Cerebellar nuclear complex (tissue), 1 donor: Measurements from ENCODE around the gene SGTA.

ENCODE experiments used
- DNase-seq, 2 experiments: peaks; one replicate each; lab custom pipeline; 2025; lab: John Stamatoyannopoulos, UW

SGTA gene

GRCh38 chr19:2771786-2772674 lies 11.0 kb downstream of the SGTA start:
- no peak for DNase-seq

DNA sequence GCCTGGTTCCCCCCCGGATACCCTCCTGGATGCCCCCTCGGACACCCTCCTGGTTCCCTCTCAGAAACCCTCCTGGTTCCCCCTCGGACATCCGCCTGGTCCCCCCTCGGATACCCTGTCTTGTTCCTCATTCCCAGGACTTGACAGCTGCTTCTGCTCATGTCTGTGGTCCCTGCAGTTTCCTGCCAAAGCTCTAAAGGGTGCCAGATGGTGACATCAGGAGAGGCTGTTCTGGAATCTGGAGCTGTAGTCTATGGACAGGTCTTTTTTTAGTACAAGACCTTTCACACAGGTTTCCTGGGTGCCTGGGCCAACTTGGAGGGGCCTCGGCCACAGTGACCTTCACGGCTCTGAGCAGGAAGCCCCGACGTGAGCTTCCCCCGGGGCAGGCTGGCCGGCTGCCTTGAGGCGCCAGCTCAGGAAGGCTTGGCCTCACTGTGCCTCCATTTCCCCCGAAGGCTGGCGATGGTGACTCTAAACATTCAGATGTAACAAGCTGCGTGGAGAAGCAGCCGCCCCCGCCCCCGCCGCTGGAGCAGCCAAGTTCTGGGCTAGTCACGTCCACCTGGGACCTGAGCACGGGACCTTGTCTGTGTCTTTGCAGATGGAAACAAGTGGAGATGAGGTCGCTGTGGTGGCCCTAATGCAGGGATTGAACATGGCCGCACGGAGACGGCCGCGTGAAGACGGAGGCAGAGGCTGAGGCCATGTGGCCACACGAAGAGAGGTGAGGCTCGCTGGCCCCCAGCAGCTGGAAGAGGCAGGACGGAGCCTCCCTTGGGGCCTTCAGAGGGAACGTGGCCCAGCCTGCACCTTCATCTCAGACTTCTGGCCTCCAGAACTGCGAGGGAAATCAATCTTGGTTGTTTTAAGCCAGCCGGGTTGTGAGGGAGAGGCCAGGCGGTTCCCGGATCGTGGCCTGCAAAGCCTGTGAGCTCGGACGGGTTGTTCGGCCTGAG lies 12.7 kb downstream of the SGTA start:
- no peak for DNase-seq

DNA sequence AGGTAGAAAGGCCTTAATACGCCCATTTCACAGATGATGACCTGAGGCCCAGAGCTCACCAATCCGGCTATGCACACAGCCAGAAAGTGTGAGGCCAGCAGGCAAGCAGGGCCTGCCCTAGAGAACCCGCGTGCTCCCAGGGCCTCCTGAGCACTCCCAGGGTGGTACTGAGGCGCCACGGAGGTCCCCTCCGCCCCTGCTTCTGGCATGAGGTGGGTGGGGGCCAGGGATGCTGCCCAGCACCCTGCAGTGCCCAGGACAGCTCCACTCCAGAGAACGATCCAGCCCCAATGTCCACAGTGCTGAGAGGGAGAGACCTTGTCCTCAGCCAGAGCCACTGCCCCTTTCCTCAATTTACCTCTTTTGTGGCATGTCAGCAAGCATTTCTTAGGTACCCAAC lies 13.9 kb downstream of the SGTA start:
- DNase-seq: no peak

- no peak for DNase-seq
Measured at GRCh38 chr19:2768365-2769132, 14.5 kb downstream of the SGTA start.

DNA sequence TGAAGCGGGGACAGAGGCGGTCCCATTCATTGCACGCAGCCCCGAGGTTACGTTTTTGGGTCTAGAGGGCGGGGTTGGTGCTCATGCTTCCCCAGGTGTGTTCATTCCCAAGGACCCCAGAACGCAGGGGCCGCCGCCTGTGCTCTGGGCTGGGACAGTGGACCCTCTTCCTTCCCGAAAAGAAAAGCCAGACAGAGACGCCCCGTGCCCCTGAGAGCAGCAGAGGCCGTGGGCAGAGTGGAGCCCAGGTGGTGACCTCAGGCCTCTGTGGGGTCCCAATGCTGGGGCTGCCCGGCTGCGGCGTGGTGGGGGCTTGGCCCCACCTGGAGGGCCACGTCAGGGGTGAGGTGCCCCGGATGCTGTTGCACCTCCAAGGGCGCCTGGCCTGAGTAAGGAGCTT lies 15.4 kb downstream of the SGTA start:
- DNase-seq: no peak

GRCh38 chr19:2766594-2767372 lies 16.3 kb downstream of the SGTA start:
- no peak for DNase-seq

DNA sequence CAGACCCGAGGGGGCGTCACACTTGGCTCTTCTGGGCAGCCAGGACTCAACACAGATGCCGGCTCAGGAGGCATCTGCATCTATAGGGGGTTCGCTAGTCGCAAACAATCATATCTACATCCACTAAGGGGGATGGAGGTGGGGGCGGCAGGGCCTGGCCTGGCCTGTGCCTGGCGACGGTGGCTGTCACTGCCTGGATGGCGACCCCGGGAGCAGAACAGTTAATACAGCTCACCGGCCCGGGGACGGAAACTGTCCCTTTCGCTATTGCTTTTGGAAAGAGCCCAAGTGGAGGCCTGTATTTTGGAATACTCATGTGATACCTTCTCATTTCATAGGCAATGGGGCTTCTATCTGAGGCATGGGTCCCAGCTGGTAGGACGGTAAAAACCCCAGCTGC lies 17.7 kb downstream of the SGTA start:
- DNase-seq: no peak

DNA sequence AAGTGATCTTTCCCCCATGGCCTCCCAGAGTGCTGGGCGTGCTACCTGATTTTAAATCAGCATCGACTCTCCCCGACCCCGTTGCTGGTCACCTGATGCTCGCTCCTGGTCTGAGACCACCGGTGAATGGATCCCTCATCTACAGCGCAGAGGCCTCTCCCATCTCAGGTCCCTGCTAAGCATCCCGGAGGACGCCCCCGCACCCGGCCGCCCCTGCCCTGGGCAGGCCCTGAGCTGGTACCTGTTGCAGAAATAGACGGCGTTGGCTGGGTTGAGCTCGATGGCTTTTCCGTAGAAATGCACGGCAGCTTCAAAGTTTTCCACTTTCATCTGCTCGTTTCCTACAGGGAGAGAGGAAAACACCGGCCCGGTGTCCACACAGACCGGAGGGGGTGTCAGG lies 18.1 kb downstream of the SGTA start:
- no peak for DNase-seq

GRCh38 chr19:2763687-2764086 lies 19.4 kb downstream of the SGTA start:
- no peak for DNase-seq

DNA sequence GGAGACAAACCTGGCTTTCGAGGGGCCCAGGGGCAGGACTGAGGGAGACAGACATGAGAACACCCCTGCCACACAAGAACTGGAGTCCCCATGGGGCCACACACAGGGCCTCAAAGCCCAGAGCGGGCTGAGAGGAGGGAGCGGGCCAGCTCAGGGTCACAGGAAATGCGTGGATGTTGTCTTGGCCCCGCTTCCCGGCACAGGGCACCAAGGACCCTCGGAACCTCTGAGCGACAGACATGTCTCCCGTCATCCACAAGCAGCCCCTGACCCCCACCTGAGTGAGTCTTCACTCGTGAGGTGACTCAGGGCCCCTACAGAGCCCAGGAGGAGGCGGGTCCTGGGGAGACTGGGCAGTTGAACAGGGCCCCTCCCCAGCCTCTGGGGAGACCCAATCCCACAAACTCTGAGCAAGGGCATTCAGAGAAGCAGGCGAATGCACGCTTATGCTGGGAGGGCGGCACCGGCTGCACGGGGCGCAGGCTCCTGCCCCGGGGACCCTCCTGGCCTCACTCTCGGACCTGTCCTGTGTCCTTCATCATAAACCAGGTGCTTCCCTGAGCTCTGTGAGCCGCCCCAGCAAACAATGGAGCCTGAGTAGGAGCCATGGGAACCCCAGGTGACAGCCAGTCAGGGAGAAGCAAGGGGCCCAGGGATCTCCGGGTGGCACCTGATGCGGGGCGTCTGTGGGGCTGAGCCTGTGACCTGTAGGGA lies 20.1 kb downstream of the SGTA start:
- no peak for DNase-seq

DNA sequence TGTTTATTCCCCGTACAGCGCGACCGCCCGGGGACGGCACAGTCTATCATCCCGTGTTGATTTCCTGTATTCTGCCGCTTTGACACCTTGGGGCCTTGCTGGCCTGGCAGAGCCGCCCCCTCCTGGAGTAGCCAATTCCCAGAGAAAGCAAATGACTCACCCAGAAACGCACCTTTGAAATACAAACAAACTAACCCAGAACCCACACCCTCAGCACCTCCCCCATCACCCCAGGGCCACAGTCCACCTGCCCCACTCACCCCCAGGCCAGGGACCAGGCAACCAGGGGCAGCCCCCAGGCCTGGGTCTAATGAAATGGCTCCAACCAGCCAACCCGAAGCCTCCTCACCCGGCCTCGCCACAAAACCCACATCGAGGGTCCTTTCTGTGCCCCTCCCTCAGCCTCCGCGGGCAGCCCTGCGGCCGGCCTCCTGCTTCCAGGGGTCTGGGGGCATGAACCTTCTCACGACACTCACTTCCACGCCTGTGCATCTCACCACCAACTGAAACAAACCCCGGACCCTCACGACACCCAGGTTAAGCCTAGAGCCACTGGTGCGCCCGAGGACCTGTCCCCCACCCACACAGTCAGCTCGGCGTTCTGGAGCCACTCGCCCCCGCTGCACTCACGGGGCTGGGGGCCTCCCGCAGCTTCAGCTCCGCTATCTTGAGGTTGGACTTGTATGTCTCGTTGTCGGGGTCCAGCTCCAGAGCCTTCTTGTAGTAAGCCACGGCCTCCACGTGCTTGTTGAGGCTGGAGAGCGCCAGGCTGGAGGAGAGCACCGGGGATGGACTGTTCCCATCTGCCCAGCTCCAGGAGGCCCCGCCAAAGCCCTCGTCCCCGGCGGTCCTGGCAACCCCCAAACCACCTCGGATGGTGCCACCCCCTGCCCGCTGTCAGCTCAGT lies 20.9 kb downstream of the SGTA start:
- DNase-seq: no peak

- no peak for DNase-seq
Measured at GRCh38 chr19:2761309-2761677, 21.8 kb downstream of the SGTA start.

DNA sequence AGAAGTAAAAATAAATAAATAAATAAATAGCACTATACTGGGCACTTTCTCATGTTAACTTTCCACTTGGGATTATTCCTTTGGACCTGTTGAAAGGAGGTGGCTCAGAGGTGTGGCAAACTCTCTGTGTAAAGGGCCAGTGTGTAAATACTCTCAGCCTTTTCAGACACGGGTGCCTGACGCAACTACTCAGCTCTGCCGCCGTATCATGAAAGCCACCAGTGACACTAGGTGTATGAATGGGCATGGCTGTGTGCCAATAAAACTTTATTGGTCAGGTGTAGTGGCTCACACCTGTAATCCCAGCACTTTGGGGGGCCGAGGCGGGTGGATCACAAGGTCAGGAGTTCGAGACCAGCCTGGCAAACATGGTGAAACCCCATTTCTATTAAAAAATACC lies 23.1 kb downstream of the SGTA start:
- no peak for DNase-seq

DNA sequence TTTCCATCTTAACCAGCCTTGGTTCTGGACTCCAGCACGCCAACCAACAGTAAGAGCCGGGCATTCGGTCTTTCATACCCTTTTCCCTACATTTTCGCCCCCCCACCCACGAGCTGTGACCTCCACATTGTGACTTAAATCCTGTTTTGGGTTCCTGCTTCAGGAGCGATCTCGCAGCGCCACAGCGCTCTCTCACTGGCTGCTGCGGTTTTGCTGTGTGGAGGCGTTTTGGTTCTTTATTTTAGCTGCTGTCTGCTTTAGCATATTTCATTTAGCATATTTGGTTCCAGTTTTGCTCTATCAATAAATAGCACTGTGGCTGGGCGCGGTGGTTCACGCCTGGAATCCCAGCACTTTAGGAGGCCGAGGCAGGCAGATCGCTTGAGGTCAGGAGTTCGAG lies 23.7 kb downstream of the SGTA start:
- DNase-seq: no peak

DNA sequence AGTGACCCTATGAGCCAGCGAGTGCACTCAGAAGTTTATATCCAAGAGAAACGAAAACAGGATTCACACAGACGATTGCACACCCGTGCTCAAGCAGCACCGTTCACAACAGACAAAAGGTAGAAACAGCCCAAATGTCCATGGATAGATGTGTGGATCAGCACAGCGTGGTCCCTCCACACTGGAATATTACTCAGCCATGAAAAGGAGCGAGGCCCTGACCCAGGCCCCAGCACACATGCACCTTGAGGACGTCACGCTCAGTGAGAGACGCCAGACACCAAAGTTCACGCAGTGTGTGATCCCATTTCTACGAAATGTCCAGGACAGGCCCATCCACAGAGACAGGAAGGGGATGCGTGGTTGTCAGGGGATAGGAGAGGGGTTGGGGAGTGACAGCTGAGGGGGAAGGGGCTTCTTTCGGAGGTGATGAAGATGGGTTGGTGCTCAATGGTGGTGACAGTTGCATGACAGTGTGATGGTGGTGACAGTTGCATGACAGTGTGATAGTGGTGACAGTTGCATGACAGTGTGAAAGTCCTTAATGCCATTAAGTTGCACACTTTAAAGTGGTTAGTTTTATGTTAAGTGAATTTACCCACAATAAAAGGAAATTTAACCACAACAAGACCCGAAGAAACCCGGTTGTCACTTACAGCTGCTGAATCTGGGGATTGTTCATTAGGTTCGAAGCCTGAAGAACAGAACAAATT lies 24.3 kb downstream of the SGTA start:
- DNase-seq: no peak

GRCh38 chr19:2756921-2757881 lies 25.9 kb downstream of the SGTA start:
- DNase-seq: no peak

DNA sequence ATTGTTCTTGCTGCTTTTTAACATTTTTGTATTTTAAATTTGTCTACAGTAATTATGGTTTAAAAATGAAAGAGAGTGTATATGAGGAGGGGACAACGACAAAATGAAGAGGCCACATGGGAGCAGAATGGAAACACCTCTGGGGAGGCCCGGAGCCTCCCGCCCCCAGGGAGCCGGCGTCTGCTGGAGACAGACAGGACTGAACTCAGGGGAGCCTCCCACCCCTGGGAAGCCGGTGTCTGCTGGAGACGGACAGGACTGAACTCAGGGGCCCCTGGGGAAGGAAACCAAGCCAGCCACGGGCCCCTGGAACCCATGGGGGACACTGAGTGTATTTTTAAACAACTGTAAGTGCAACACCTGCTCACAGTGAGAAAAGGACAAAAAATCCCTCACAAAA lies 26.6 kb downstream of the SGTA start:
- no peak for DNase-seq

- DNase-seq: no peak
Measured at GRCh38 chr19:2755811-2756210, 27.3 kb downstream of the SGTA start.
